GM12878 (cell line): Measurements from ENCODE around the gene OPCML.

Source experiments
- POLR2AphosphoS2 ChIP-seq: IDR thresholded peaks from 2 replicates; pipeline ENCODE4 v1.6.1; 2011; ENCODE audit warnings: low read depth, mild to moderate bottlenecking, low read length, improper control_type of control experiment, moderate library complexity
- POLR2AphosphoS5 ChIP-seq: IDR thresholded peaks from 2 replicates; pipeline ENCODE4 v1.6.1; 2011; ENCODE audit warnings: mild to moderate bottlenecking, low read length, inconsistent platforms
- RCOR1 ChIP-seq: conservative IDR thresholded peaks from 2 replicates; pipeline ENCODE4 v1.6.1; 2012; ENCODE audit warnings: low read depth, low read length, improper control_type of control experiment
- SMC3 ChIP-seq: IDR thresholded peaks from 2 replicates; pipeline ENCODE4 v1.6.1; 2011; ENCODE audit warnings: low read length, improper control_type of control experiment, borderline replicate concordance
- SPI1 ChIP-seq: IDR thresholded peaks from 2 replicates; pipeline ENCODE4 v1.6.1; 2011; ENCODE audit warnings: low read depth, mild to moderate bottlenecking, low read length, moderate library complexity, borderline replicate concordance; ENCODE audit not compliant: insufficient read depth
- TF ChIP-seq, protein P1 (sequence below), 3 experiments: IDR thresholded peaks in 2 of 3; conservative IDR thresholded peaks in 1 of 3; 2 replicates each; pipeline ENCODE4 v1.5.1; 2011; ENCODE audit warnings: low read depth in 3 of 3, low read length in 3 of 3, mild to moderate bottlenecking in 3 of 3, control low read depth in 2 of 3, moderate library complexity in 2 of 3, inconsistent platforms in 1 of 3, mixed read lengths in 1 of 3; ENCODE audit not compliant: control insufficient read depth in 2 of 3, insufficient read depth in 1 of 3; ENCODE audit errors: extremely low read depth in 1 of 3
- TF ChIP-seq, protein P2 (sequence below): IDR thresholded peaks from 2 replicates; pipeline ENCODE4 v1.6.1; 2012; ENCODE audit warnings: mild to moderate bottlenecking, low read depth, low read length

DNA sequence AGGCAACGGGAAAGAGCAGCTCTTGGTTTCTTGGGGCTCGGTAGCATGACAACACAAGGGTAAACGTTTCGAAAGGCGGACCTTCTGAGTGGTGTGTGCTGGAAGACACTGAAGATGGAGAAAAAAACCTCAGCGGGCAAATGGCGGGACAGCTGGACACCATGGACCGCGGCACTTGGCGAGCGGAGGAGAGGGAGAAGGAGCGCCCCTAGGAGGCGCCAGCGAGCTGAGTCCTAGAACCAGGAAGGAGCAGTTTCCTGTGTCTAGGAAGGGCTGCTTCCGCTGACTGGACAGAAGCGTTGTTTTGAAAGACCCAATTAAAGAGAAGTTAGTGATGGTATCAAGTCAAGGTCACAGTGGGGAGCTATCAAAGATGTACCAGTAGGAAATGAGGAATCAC, 44.0 kb upstream of the OPCML start:
- TF ChIP-seq POLR2AphosphoS5 (no peak), SMC3 (no peak), POLR2AphosphoS2 (no peak), SPI1 (no peak), RCOR1 (no peak)
- TF ChIP-seq, protein P1, sequence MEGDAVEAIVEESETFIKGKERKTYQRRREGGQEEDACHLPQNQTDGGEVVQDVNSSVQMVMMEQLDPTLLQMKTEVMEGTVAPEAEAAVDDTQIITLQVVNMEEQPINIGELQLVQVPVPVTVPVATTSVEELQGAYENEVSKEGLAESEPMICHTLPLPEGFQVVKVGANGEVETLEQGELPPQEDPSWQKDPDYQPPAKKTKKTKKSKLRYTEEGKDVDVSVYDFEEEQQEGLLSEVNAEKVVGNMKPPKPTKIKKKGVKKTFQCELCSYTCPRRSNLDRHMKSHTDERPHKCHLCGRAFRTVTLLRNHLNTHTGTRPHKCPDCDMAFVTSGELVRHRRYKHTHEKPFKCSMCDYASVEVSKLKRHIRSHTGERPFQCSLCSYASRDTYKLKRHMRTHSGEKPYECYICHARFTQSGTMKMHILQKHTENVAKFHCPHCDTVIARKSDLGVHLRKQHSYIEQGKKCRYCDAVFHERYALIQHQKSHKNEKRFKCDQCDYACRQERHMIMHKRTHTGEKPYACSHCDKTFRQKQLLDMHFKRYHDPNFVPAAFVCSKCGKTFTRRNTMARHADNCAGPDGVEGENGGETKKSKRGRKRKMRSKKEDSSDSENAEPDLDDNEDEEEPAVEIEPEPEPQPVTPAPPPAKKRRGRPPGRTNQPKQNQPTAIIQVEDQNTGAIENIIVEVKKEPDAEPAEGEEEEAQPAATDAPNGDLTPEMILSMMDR (IDR thresholded peaks at IDR 0.05 in 2 of 3, conservative IDR thresholded peaks at IDR 0.05 in 1 of 3; ENCODE audit: control insufficient read depth in 2 of 3, extremely low read depth in 1 of 3, insufficient read depth in 1 of 3, low read depth in 3 of 3, low read length in 3 of 3), result 0 out of 6 replicates have a peak, but pooled peaks of 1 of the 3 experiments have one; percentile 17
- TF ChIP-seq, protein P2, sequence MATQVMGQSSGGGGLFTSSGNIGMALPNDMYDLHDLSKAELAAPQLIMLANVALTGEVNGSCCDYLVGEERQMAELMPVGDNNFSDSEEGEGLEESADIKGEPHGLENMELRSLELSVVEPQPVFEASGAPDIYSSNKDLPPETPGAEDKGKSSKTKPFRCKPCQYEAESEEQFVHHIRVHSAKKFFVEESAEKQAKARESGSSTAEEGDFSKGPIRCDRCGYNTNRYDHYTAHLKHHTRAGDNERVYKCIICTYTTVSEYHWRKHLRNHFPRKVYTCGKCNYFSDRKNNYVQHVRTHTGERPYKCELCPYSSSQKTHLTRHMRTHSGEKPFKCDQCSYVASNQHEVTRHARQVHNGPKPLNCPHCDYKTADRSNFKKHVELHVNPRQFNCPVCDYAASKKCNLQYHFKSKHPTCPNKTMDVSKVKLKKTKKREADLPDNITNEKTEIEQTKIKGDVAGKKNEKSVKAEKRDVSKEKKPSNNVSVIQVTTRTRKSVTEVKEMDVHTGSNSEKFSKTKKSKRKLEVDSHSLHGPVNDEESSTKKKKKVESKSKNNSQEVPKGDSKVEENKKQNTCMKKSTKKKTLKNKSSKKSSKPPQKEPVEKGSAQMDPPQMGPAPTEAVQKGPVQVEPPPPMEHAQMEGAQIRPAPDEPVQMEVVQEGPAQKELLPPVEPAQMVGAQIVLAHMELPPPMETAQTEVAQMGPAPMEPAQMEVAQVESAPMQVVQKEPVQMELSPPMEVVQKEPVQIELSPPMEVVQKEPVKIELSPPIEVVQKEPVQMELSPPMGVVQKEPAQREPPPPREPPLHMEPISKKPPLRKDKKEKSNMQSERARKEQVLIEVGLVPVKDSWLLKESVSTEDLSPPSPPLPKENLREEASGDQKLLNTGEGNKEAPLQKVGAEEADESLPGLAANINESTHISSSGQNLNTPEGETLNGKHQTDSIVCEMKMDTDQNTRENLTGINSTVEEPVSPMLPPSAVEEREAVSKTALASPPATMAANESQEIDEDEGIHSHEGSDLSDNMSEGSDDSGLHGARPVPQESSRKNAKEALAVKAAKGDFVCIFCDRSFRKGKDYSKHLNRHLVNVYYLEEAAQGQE, result no peak
